GM12873 (cell line): Measurements from ENCODE around the gene STATH.

Source experiments
- TF ChIP-seq, protein P1 (sequence below): IDR thresholded peaks from 2 replicates; pipeline ENCODE4 v1.5.1; 2012; ENCODE audit warnings: low read depth, mild to moderate bottlenecking, moderate library complexity, low read length, control low read depth; ENCODE audit not compliant: insufficient read depth; ENCODE audit errors: missing control alignments

STATH gene

DNA sequence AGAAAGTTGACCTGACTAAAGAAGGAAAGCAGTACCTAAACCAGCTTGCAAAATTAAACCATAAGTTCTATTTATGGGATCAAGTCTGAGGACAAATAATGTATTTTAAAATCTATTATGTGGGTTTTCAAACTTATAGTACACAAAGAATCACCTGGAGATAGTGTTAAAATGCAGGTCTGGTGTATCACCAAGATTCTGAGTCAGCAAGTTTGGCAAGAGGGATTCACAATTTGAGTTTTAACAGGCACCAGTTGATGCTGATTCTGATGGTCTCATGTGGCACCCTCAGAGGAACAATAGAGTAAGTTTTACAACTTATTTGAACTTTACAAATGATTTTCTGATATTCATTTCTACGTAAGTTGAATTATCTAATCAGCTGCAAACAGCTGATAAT, 9.1 kb upstream of the STATH start:
- TF ChIP-seq, protein P1, sequence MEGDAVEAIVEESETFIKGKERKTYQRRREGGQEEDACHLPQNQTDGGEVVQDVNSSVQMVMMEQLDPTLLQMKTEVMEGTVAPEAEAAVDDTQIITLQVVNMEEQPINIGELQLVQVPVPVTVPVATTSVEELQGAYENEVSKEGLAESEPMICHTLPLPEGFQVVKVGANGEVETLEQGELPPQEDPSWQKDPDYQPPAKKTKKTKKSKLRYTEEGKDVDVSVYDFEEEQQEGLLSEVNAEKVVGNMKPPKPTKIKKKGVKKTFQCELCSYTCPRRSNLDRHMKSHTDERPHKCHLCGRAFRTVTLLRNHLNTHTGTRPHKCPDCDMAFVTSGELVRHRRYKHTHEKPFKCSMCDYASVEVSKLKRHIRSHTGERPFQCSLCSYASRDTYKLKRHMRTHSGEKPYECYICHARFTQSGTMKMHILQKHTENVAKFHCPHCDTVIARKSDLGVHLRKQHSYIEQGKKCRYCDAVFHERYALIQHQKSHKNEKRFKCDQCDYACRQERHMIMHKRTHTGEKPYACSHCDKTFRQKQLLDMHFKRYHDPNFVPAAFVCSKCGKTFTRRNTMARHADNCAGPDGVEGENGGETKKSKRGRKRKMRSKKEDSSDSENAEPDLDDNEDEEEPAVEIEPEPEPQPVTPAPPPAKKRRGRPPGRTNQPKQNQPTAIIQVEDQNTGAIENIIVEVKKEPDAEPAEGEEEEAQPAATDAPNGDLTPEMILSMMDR, result no peak

DNA sequence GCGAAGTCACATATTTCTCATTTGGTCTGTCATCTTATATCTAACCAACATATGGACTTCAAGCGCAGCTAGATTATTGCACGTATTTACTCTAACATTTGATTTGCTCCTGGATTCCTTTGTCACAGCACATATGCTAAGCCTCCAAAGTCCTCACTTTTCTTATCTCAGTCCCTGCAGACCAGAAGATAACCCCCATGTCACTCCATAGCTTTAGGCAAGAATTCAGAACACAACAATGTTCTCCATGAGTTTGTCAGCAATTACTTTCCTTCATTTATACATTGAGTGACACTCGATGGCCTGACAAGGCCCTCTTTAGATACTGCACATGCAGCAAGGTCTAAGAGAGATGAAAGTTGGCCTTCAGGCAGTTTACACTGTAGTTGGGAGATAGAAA, 4.8 kb upstream of the STATH start:
- TF ChIP-seq, protein P1, result no peak

DNA sequence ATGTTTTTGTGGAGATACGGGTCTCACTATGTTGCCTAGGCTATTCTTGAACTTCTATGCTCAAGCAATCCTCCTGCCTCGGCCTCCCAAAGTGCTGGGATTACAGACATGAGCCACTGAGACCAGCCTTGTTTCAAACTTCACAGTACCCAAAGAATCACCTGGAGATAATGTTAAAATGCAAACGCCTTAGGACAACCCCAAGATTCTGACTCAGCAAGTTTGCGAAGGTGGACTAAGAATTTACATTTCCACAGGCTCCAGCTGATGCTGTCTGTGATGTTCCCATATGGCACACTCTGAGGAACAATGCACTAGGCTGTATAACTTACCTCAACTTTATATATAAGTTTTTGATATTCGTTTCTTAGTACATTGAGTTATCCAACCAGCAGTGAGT, 984 bp upstream of the STATH start:
- TF ChIP-seq, protein P1, result no peak

DNA sequence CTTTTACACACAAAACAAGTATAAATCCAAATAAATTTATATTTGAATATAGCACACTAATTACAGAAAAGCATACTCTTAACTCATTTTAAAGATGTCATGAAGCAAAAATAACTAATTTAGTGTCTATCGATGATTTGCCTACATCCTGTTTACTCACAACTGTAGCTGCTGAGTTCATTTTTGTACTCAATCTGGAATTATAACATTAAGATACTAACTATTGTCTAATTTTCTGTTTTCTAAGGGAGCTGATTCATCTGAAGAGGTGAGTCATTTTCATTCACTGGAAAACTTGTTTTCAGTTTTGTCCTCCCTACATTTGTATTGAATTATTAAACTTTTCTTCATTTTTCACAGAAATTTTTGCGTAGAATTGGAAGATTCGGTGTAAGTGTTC, 3.7 kb downstream of the STATH start:
- TF ChIP-seq, protein P1, result no peak

DNA sequence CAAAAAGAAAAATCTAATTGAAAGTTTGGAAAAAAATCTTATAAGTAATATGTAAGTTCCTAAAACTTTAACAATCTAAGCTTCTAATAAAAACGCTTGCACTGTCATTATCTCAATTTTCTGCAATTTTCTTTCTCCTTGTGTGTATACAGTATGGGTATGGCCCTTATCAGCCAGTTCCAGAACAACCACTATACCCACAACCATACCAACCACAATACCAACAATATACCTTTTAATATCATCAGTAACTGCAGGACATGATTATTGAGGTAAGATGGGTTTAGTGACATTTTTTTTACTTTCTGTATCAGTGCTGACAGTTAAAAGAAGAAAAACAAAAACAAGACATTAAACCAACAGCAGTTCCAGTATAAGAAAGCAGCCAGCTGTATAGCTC, 4.9 kb downstream of the STATH start:
- TF ChIP-seq, protein P1, result no peak

DNA sequence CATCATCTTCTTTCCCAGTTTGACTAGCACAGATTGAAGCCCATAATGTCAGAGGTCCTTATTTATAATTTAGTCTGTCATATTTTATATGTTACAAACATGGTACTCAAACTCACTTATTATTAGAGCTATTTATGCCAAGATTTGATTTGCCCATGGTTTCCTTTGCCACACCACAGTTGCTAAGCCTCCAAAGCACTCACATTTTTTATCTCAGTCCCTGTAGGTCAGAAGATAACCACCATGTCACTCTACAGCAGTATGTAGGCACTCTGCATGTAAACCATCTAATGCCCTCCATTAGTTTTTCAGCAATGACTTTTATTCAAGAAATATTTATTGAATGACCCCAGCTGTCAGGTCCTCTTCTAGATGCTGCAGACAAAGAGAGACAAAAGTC, 6.7 kb downstream of the STATH start:
- TF ChIP-seq, protein P1, result no peak

DNA sequence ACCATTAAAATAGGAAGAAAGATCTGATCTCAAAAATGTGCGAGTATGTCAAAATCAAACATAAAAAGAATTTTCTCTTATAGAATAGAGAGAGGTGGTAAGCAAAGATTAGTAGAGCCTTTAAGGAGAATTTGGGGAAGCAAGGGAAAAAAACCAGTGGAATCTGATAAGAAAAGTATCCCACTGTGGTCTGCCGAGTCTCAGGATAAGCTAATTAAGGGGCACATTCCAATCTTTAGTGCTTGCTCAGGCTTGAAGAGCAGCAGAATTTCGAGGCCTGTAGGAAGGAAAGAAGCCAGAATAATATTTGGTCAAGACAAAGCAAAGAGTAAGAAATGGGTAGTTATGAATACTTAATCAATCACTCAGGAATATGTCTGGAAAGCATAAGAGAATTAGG, 13.0 kb downstream of the STATH start:
- TF ChIP-seq, protein P1, result no peak
